HG02973 (cell line): ENCODE measurements around the gene LGR6.
A peak's percentile ranks its signal among the peaks of the same experiment; 100 is the strongest.
"Not testable (repeated sequence)": the region's sequence is repeated elsewhere in the genome, so short reads cannot be mapped to it uniquely, and the experiment has no call there.

Experiments
- ATAC-seq: cut with Tn5 transposase; IDR thresholded peaks from one replicate; pipeline ENCODE4 v1.9.1; 2021; ENCODE audit warnings: moderate library complexity; ENCODE audit not compliant: unreplicated experiment

Gene LGR6

GRCh38 chr1:202235003-202235660 lies 41.5 kb downstream of the LGR6 start:
- ATAC-seq: no peak

- peak; percentile 71 for ATAC-seq
Measured at GRCh38 chr1:202235856-202236837, 42.5 kb downstream of the LGR6 start.

- no peak for ATAC-seq
Measured at GRCh38 chr1:202237052-202237451, 43.5 kb downstream of the LGR6 start.

DNA sequence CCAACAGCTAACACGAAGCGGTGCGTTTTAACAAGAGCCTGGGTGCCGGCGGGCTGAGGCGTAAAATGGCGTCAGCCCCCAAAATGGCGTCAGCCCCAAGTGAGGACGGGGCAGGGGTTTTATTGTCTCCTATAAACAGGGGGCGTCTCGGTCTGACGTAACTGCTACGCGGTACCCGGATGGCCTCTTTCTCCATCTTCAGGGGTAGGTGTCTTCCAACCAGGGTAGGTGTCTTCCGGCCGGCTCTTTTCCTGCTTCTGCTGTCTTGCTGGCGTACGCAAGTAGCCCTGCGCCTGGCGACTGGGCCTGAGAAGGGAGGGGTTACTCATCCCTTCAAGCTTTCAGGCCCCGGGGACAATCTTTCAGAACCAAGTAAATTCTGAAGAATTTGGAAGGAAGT lies 45.3 kb downstream of the LGR6 start:
- no peak for ATAC-seq

- not testable (repeated sequence) for ATAC-seq
Measured at GRCh38 chr1:202240226-202240625, 46.6 kb downstream of the LGR6 start.

DNA sequence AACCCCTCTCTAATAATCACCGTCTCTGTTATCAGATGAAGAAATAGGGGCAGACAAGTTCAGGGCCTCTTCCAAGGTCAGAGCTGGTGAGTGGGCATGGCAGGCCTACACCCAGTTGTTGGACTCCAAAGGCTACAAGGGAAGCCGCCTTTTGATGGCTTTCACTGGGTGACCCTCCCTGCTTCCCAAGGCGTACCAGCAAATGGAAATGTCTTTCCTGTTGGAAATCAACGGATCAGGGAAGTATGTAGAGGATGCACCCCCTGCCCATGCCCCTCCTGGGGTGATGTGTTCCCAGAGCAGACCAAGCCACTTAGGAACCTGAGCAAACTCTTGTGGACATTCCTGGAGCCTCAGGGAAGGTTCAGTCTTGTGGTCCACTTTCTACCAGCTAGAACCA lies 47.4 kb downstream of the LGR6 start:
- no peak for ATAC-seq

DNA sequence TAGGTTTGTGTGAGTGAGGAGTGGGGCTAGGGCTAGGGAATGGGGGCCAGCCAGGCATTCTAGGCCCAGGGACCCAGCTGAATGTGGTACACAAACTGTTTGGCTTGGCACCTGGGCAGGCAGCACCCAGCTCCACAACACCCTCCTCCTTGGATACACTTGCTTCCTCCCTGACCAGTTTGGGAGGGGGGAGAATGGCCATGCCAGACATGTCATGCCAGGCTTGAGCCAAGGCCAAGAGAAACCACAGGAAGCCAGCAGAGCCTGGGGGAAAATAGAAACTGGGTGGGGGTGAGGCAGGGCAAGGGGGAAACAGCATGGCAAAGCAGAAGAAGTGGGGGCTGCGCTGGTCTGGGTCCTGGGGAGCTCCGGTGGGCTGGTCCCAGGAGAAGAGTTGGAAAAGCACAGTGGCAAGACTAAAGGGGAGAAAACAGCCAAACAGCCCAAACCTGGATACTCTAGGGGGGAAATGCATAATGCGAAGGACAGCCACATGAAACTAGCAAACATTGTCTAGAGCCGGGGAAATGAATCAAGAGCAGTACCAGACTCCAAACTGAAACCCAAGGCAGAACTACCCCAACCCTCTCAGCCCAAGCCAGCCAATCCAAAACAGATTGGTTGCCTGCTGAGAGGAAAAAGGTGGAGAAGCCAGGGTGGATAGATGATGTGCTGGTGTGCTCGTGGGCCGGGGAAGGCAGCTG lies 47.9 kb downstream of the LGR6 start:
- ATAC-seq: no peak

- ATAC-seq: no peak
Measured at GRCh38 chr1:202242080-202242419, 48.5 kb downstream of the LGR6 start.

DNA sequence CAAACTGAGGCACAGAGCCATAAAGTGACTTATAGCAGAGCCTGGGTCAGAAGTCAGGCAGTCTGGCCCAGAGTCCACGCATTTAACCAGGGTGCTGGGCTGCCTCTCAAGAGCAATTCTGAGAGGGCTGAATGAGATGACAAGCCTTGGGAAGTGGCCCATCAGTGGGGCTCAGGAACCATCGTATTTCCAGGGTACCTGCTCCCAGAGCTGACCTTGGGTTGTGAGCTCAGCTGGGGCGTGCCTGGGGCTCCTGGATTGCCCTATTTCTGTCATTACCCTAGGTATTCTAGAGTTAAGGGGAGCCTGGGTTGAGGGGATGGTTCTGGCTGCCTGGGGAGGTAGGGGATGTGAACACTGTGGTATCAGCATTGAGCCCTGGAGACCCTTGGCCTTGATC lies 49.4 kb downstream of the LGR6 start:
- no peak for ATAC-seq

DNA sequence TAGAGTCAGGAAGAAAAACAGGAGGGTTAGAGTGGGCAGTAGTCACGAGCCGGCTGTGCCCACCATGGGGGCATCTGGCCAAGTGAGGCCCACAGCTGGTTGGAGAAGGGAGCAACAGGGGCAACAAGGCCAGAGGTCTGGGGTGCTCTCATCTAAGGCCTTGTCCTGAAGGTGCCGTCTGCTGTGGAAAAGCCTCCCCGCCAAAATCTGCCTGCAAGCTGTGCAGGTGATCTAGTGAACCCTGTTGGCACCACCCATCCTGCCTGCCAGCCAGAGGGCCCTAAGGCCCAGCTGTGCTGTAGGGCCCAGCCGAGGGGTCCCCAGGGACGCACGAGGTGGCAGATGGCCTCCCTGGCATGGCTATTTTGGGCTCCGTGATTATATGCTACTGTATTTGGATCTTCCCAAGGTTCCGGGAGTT lies 51.3 kb downstream of the LGR6 start:
- no peak for ATAC-seq

DNA sequence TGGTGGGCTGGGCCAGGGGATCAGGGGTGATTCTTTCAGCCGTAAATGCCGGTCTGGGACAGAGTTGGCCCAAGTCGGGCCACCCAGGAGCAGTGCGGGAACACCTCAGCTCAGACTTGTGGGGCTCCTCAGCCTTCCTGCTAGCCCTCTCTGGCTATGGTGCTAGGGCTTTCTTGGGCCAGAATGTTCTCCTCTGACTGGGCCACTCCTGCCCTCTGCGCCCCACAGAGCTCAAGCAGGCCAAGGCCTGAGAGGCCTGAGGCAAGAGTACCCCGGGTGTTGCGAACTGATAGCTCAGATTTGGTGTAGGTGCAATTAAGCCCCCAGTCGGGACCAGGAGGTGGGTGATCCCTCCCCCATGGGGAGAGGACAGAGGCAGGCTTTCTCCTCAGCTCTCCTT lies 51.8 kb downstream of the LGR6 start:
- ATAC-seq: no peak

DNA sequence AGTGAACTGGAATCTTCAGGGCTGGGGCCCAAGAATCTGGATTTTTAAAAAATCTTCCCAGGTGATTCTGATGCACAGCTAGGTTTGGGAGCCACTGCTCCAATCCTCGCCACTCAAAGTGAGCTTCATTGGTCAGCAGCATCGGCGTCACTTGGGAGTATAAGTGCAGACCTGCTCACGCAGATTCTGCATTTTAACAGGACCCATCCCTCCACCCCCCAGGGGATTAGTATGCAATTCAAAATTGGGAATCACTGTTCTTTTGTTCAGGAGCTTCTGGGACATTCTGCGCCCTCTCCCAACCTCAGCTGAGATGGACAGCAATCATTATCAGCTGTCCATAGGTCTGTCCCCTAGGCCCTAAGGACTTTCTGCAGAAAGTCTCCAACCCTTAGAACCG lies 53.5 kb downstream of the LGR6 start:
- ATAC-seq: no peak

DNA sequence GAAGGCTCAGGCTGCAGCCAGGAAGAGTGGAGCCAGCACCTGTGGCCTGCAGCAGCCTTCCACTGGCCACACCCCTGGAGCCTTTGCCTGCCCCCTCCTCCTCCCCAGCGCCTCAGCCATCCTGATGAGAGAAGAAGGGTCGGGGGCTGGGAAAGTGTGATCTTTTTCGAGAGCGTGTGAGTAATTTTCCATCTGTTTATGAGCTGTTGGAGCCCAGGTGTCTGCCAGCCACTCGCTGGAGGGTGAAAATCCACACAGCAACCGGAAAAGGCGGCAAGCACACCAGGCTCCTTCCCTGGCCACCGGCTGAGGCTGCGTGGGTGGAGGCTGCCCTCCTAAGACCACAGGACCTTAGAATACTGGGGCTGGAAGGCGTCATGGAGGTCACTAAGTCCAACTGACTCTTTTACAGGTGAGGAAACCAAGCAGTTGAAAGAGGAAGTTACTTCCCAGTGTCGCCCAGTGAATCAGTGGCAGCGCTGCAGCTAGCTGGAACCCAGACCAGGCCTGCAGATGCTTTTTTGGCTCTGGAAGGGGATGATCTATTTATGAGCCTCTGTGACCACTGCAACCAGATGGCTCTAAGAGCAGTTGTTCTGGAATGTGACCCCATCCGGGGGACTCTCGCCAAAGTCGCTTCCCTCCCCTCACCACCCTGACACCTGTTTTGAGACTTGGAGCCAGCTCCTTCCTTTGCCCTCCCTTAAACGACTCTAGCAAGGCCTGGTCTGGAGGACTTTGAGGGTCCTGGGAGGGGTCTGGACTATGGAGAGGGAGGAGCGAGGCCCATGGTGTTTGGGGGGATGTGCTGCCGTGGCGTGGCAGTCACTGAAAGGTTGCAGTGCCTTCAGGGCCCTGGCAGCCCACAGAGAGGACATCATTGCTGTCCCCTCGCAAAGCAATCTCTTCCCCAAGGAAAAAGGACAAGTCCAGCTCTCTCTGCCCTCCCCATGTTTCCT lies 54.5 kb downstream of the LGR6 start:
- ATAC-seq: no peak

GRCh38 chr1:202248861-202249260 lies 55.3 kb downstream of the LGR6 start:
- ATAC-seq: no peak

- ATAC-seq: no peak
Measured at GRCh38 chr1:202249436-202249835, 55.8 kb downstream of the LGR6 start.

GRCh38 chr1:202249846-202250245 lies 56.2 kb downstream of the LGR6 start:
- ATAC-seq: no peak

- ATAC-seq: no peak
Measured at GRCh38 chr1:202250982-202251381, 57.4 kb downstream of the LGR6 start.

DNA sequence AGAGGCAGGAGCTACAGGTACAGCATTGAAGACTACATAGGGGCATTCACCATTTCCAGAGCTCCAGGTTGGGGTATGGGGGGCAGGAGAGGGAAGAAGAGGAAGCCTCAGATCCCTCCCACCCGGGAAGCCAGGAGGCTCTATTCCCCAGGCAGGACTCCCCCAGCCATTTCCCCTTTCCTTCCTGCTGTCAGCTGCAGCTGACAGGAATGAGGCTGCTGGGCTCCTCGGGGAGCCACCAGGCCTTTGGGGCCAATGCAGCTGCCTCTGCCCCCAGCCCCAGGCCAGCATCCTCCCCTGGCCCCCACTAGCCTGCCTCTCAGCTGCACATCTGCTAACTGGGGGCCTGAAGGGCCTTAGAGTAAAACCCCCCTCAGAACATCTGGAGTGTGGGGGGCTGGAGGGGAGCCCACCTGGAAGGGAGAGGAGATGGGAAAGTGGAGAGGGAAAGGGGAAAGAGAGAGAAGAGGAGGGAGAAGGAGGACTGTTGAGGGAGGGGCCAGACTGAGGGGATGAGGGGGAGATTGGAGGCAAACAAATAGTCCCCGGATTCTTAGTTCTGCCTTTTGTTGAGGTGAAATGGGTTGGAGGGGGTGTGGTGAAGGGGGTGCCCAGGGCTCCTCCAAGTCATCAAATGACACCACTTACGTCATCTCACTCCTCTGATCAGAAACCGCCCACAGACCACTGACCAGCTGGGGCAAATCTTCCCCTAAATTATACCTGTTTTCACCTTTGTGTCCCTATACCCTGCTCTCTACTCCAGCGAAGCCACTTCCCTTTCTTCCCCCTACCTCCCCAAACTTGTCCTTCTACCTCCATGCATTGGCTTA lies 58.0 kb downstream of the LGR6 start:
- ATAC-seq: no peak

DNA sequence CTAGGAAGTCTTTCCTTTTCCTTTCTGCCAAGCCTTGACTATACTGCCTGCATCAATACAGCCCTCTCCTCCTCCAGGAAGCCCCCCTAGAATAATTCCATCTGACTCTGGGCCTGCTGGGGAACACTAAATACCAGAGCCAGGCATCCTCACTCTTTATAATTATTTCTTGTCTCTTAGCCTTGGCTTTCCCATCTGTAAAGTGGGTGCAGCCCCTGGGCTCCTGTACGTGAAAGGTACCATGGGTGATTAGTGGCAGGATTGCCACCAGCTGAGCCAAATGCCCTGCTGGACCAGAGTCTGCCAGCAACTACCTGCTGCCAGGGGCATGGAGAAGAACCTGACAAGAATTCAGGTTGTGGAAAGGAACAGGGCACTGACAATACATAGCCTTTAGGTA lies 58.7 kb downstream of the LGR6 start:
- ATAC-seq: no peak
